Astrocyte of the cerebellum (primary cell): ENCODE data around the gene PLEKHJ1.
A peak's percentile ranks its signal among the peaks of the same experiment; 100 is the strongest.

Experiments used
- DNase-seq: peaks from one replicate; pipeline ENCODE4 v3.0.0-alpha.2; 2011; ENCODE audit warnings: low read depth
- H3K4me3 ChIP-seq: 2 replicates; pipeline ENCODE4 v1.5.1; 2011; ENCODE audit warnings: mild to moderate bottlenecking, low read depth, low read length, moderate library complexity
- in situ Hi-C: cut with HindIII; loops from 2 replicates; pipeline ENCODE4 v1.10.0; 2017; ENCODE audit warnings: low sequenced_read_pairs
- TF ChIP-seq, protein P1 (sequence below): IDR thresholded peaks from 2 replicates; pipeline ENCODE4 v1.5.1; 2012; ENCODE audit warnings: low read length, low read depth, moderate library complexity, mild to moderate bottlenecking; ENCODE audit errors: missing control alignments

The PLEKHJ1 gene

GRCh38 chr19:2186071-2186846, 49.9 kb downstream of the PLEKHJ1 start:
- TF ChIP-seq, protein P1, sequence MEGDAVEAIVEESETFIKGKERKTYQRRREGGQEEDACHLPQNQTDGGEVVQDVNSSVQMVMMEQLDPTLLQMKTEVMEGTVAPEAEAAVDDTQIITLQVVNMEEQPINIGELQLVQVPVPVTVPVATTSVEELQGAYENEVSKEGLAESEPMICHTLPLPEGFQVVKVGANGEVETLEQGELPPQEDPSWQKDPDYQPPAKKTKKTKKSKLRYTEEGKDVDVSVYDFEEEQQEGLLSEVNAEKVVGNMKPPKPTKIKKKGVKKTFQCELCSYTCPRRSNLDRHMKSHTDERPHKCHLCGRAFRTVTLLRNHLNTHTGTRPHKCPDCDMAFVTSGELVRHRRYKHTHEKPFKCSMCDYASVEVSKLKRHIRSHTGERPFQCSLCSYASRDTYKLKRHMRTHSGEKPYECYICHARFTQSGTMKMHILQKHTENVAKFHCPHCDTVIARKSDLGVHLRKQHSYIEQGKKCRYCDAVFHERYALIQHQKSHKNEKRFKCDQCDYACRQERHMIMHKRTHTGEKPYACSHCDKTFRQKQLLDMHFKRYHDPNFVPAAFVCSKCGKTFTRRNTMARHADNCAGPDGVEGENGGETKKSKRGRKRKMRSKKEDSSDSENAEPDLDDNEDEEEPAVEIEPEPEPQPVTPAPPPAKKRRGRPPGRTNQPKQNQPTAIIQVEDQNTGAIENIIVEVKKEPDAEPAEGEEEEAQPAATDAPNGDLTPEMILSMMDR: no peak
- peak; percentile 91 for DNase-seq
- in situ Hi-C loops: loop anchor here (5.0 kb wide), 1 partner anchor 51 kb away; the partner anchor contains the start of genes PLEKHJ1 and SF3A2
- H3K4me3 ChIP-seq: no peak overlapping the region

- TF ChIP-seq, protein P1: no peak
- H3K4me3 ChIP-seq: no peak overlapping the region
These were observed 50.4 kb downstream of the PLEKHJ1 start for GRCh38 chr19:2185734-2186070.

GRCh38 chr19:2184422-2184975, 51.6 kb downstream of the PLEKHJ1 start:
- DNase-seq: no peak
- in situ Hi-C loops: no loop called here
- TF ChIP-seq, protein P1: no peak
- H3K4me3 ChIP-seq: no peak overlapping the region

More at GRCh38 chr19:2185734-2186070, 50.4 kb downstream of the PLEKHJ1 start:
- in situ Hi-C loops: loop anchor here (5.0 kb wide), 1 partner anchor 52 kb away; the partner anchor contains the start of genes PLEKHJ1 and SF3A2
- no peak for DNase-seq
